ENCODE measurements around the gene MAP3K3.

DNA sequence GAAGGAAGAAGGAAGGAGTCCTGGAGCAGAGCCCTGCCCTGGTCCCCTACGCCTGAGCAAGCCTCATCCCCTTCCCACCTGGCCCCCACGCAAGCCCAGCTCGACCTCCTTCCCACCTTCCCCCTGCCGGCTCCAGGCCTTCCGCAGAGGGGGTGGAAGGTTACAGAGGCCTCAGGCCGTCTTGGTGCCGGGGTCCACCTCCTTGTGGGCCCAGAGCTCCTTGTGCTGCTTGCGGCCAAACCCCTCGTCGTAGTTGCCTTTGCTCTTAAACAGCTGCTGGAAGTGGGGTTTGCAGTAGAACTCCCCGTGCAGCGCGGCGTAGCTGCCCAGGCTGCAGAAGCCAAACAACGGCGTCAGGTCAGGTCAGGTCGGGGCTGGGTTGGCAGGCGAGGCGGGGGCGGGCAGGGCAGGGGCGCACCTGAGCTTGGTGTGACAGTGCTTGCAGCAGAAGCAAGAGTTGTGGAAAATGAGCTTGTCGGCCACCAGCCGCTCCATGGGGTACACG, 76.2 kb downstream of the MAP3K3 start:
- TF ChIP-seq, protein P1, sequence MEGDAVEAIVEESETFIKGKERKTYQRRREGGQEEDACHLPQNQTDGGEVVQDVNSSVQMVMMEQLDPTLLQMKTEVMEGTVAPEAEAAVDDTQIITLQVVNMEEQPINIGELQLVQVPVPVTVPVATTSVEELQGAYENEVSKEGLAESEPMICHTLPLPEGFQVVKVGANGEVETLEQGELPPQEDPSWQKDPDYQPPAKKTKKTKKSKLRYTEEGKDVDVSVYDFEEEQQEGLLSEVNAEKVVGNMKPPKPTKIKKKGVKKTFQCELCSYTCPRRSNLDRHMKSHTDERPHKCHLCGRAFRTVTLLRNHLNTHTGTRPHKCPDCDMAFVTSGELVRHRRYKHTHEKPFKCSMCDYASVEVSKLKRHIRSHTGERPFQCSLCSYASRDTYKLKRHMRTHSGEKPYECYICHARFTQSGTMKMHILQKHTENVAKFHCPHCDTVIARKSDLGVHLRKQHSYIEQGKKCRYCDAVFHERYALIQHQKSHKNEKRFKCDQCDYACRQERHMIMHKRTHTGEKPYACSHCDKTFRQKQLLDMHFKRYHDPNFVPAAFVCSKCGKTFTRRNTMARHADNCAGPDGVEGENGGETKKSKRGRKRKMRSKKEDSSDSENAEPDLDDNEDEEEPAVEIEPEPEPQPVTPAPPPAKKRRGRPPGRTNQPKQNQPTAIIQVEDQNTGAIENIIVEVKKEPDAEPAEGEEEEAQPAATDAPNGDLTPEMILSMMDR (conservative IDR thresholded peaks at IDR 0.05; ENCODE audit: low read depth in 2 of 2) = no peak
- TF ChIP-seq CREB1 (CRISPR knock-in tag; IDR thresholded peaks at IDR 0.05; ENCODE audit: low read depth) (no peak), EZH2 (IDR thresholded peaks at IDR 0.05; ENCODE audit: low read depth, unreplicated experiment) (no peak), REST (IDR thresholded peaks at IDR 0.05; ENCODE audit: unreplicated experiment) (no peak), POLR2AphosphoS5 (IDR thresholded peaks at IDR 0.05; ENCODE audit: low read depth) (no peak), ZNF331 (CRISPR knock-in tag; IDR thresholded peaks at IDR 0.05; ENCODE audit: low read depth) (no peak), EZH2phosphoT487 (IDR thresholded peaks at IDR 0.05; ENCODE audit: unreplicated experiment) (no peak)
